Measurements from ENCODE around the gene DUSP22. TPM values are rescaled to one million over a fixed set of nuclear protein-coding genes. Genes with fewer than 3 reads are reported as not detected.

DUSP22 gene
- total and polyA plus RNA-seq, 9 of the 15 experiments (the other 6 are each of a cell fraction or from before 2014, with no cell fraction given): 9.3 to 19.4 (median 11.8) TPM

- intact Hi-C loops (cut with micrococcal nuclease) (no loop called here), in situ Hi-C loops (cut with MboI) (no loop called here)
- WGBS (ENCODE audit: insufficient coverage, low coverage, missing lambda C conversion rate): 6% methylated on average over 8 of the region's 8 CpGs
- H3K79me2 ChIP-seq (ENCODE audit: control insufficient read depth, insufficient read depth, low read length): no peaks in the 10 kb centered on the region
- H3K4me1 ChIP-seq (replicated peaks in 1 of 2; ENCODE audit: control insufficient read depth in 2 of 2, insufficient read depth in 2 of 2, low read length in 2 of 2): 0 out of 5 replicates have a peak, but pooled peaks cover 0 to 2% of the 10 kb centered on the region in 2 experiments
- CTCF ChIA-PET (ENCODE audit: low intra/inter-chr PET ratio): no interaction called here
- H3K9me3 ChIP-seq (replicated peaks; ENCODE audit: control insufficient read depth, insufficient read depth, low read depth, low read length): no peaks in the 10 kb centered on the region
- no TSS peak for BruUV-seq (replicated peaks)
- no peak for TF ChIP-seq NR2C1 (IDR thresholded peaks at IDR 0.05)
- no peak for TF ChIP-seq NR2C1 (tag; IDR thresholded peaks at IDR 0.05)
- TF ChIP-seq E2F5 (CRISPR knock-in tag; IDR thresholded peaks at IDR 0.05): no peak
- TF ChIP-seq ZNF785 (CRISPR knock-in tag; IDR thresholded peaks at IDR 0.05): no peak
- no peak for TF ChIP-seq ZBTB2 (IDR thresholded peaks at IDR 0.05)
- TF ChIP-seq ZNF707 (CRISPR knock-in tag; conservative IDR thresholded peaks at IDR 0.05): no peak
- TF ChIP-seq KDM4B (IDR thresholded peaks at IDR 0.05; ENCODE audit: borderline replicate concordance in 2 of 2, low read depth in 1 of 2): no peak
- no peak for TF ChIP-seq ZNF445 (CRISPR knock-in tag; IDR thresholded peaks at IDR 0.05; ENCODE audit: low read depth)
- TF ChIP-seq, protein P1, sequence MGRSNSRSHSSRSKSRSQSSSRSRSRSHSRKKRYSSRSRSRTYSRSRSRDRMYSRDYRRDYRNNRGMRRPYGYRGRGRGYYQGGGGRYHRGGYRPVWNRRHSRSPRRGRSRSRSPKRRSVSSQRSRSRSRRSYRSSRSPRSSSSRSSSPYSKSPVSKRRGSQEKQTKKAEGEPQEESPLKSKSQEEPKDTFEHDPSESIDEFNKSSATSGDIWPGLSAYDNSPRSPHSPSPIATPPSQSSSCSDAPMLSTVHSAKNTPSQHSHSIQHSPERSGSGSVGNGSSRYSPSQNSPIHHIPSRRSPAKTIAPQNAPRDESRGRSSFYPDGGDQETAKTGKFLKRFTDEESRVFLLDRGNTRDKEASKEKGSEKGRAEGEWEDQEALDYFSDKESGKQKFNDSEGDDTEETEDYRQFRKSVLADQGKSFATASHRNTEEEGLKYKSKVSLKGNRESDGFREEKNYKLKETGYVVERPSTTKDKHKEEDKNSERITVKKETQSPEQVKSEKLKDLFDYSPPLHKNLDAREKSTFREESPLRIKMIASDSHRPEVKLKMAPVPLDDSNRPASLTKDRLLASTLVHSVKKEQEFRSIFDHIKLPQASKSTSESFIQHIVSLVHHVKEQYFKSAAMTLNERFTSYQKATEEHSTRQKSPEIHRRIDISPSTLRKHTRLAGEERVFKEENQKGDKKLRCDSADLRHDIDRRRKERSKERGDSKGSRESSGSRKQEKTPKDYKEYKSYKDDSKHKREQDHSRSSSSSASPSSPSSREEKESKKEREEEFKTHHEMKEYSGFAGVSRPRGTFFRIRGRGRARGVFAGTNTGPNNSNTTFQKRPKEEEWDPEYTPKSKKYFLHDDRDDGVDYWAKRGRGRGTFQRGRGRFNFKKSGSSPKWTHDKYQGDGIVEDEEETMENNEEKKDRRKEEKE (IDR thresholded peaks at IDR 0.05; ENCODE audit: borderline replicate concordance in 1 of 2, control insufficient read depth in 1 of 2, low read depth in 2 of 2, low read length in 1 of 2): no peak
- no peak for TF ChIP-seq TCF7L2 (IDR thresholded peaks at IDR 0.05; ENCODE audit: low read depth, low read length)
- no peak for TF ChIP-seq DDX20 (tag; IDR thresholded peaks at IDR 0.05; ENCODE audit: low read depth)
- no peak for TF ChIP-seq KDM2B (CRISPR knock-in tag; IDR thresholded peaks at IDR 0.05)
- no peak for TF ChIP-seq NCOA6 (IDR thresholded peaks at IDR 0.05)
- no peak for TF ChIP-seq HNRNPLL (IDR thresholded peaks at IDR 0.05; ENCODE audit: low read depth, low read length, poor library complexity, severe bottlenecking)
- no peak for TF ChIP-seq DIDO1 (tag; IDR thresholded peaks at IDR 0.05; ENCODE audit: low read depth)
- no peak for TF ChIP-seq TRIM28 (IDR thresholded peaks at IDR 0.05)
- no peak for TF ChIP-seq CBFB (CRISPR knock-in tag; IDR thresholded peaks at IDR 0.05)
- TF ChIP-seq EWSR1 (IDR thresholded peaks at IDR 0.05; ENCODE audit: borderline replicate concordance, low read depth, partially characterized antibody): no peak
- H3K36me3 ChIP-seq (ENCODE audit: control insufficient read depth, insufficient read depth, low read length): no peaks in the 10 kb centered on the region
- peaks cover 8% of the 10 kb centered on the region for H4K20me1 ChIP-seq (replicated peaks; ENCODE audit: control insufficient read depth, insufficient read depth, low read length)
- FAIRE-seq (no peak), DNase-seq (ENCODE audit: extremely low read depth in 1 of 4, low spot score in 3 of 4) (no peak), ATAC-seq (no peak)
- H3K9ac ChIP-seq (ENCODE audit: insufficient read depth in 1 of 2, low read depth in 2 of 2, low read length in 2 of 2): no peak overlapping the region
- no peak overlapping the region for H3K4me2 ChIP-seq (ENCODE audit: insufficient read depth, low read length)
- POLR2A ChIA-PET: interaction anchor here (0.7 kb wide), 1 partner anchor 14 kb away, joined by 3 read pairs; no protein-coding TSS in a partner anchor
- no peaks in the 10 kb centered on the region for H3K9me1 ChIP-seq (ENCODE audit: control insufficient read depth, insufficient read depth, low read length)
- H2AFZ ChIP-seq (ENCODE audit: low read depth, low read length): no peak overlapping the region
- H3K27ac ChIP-seq (ENCODE audit: extremely low read depth, low read depth, low read length): no peak overlapping the region
- no peak overlapping the region for H3K4me3 ChIP-seq
- H3K27me3 ChIP-seq (ENCODE audit: control insufficient read depth in 2 of 2, insufficient read depth in 2 of 2, low read length in 2 of 2): peaks cover 53 to 82% of the 10 kb centered on the region in 2 experiments
Observed at GRCh38 chr6:358847-359246, 66.6 kb downstream of the DUSP22 start.
